DND-41 (cell line): ENCODE data around the gene TAF1B.

Experiments
- EZH2 ChIP-seq: IDR thresholded peaks from 3 replicates; pipeline ENCODE4 v1.6.1; 2012; ENCODE audit warnings: borderline replicate concordance, low read depth, mild to moderate bottlenecking, moderate library complexity, low read length, inconsistent platforms; ENCODE audit not compliant: severe bottlenecking
- TF ChIP-seq, protein P1 (sequence below): IDR thresholded peaks from 2 replicates; pipeline ENCODE4 v1.5.1; 2012; ENCODE audit warnings: borderline replicate concordance, low read length, moderate library complexity, mild to moderate bottlenecking; ENCODE audit not compliant: poor library complexity, severe bottlenecking; ENCODE audit errors: extremely low read depth

GRCh38 chr2:9909106-9909505, 65.8 kb downstream of the TAF1B start:
- no peak for TF ChIP-seq EZH2
- TF ChIP-seq, protein P1, sequence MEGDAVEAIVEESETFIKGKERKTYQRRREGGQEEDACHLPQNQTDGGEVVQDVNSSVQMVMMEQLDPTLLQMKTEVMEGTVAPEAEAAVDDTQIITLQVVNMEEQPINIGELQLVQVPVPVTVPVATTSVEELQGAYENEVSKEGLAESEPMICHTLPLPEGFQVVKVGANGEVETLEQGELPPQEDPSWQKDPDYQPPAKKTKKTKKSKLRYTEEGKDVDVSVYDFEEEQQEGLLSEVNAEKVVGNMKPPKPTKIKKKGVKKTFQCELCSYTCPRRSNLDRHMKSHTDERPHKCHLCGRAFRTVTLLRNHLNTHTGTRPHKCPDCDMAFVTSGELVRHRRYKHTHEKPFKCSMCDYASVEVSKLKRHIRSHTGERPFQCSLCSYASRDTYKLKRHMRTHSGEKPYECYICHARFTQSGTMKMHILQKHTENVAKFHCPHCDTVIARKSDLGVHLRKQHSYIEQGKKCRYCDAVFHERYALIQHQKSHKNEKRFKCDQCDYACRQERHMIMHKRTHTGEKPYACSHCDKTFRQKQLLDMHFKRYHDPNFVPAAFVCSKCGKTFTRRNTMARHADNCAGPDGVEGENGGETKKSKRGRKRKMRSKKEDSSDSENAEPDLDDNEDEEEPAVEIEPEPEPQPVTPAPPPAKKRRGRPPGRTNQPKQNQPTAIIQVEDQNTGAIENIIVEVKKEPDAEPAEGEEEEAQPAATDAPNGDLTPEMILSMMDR, result no peak
